ENCODE measurements around the gene TOM1. TPM values are rescaled to one million over a fixed set of nuclear protein-coding genes. Genes with fewer than 3 reads are reported as not detected.
A peak's percentile ranks its signal among the peaks of the same experiment; 100 is the strongest.

TOM1 gene
- total RNA-seq, 1 experiment from 2014 or later = 22.3 TPM

DNA sequence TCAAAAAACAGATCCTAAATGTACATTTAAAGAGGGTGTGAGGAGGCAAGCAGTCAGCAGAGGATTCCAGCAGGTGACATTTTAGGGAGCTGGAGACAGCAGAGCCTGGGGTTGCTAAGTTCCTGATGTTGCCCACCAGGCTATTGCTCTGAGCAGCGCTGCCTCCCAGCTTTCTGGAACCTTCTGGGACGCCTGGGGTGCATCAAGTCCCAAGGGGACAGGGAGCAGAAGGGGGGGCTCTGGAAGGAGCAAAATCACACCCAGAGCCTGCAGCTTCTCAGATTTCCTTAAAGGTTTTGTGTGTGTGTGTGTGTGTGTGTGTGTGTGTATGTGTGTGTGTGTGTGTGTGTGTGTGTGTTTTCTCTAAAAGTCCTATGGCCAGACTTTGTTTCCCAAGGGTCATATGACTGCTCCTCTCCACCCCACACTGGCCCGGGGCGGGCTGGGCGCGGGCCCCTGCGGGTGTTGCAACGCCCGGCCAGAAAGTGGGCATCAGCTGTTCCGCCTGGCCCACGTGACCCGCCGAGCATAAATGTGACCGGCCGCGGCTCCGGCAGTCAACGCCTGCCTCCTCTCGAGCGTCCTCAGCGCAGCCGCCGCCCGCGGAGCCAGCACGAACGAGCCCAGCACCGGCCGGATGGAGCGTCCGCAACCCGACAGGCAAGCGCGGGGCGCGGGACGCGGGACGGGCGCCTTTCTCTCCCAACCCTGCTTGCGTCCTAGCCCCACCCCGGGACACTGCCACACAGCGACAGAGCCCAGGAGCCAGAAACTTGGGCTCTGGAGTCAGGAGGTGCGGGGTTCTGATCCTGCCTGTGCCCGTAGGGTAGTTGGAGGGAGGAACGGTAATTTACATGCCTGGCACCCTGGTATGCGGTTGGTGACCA lies 81.1 kb downstream of the TOM1 start, which contains the start of gene HMOX1:
Gene HMOX1 (plus strand): TSS at position 560 of the 887 bp plus-strand sequence. CDS start 78 bp downstream, at position 638.
- Histone ChIP-seq H4K8ac (replicated peaks; ENCODE audit: insufficient read length, low read depth, low read length) (no peak within 1 kb of the TSS), H2BK5ac (ENCODE audit: insufficient read length, low read length) (no peak within 1 kb of the TSS), H2BK120ac (ENCODE audit: low read depth, low read length, poor library complexity, severe bottlenecking) (no peak within 1 kb of the TSS), H2AK5ac (ENCODE audit: insufficient read length, low read length) (peak within 1 kb of the TSS; percentile 25), H3K27me3 (ENCODE audit: insufficient read depth, low read length) (no peaks in the 10 kb centered on the region), H3K23me2 (ENCODE audit: insufficient read length, low read depth, low read length, poor library complexity, severe bottlenecking) (peaks cover 7% of the 10 kb centered on the region), H3K79me2 (ENCODE audit: insufficient read depth, low read length) (no peaks in the 10 kb centered on the region), H4K5ac (ENCODE audit: insufficient read length, low read depth, low read length) (no peak within 1 kb of the TSS), H4K91ac (ENCODE audit: insufficient read length, low read depth, low read length) (no peak within 1 kb of the TSS), H2AFZ (ENCODE audit: low read length) (no peak within 1 kb of the TSS), H3K14ac (ENCODE audit: insufficient read depth, low read length) (peak within 1 kb of the TSS; percentile 89), H2BK12ac (ENCODE audit: insufficient read length, low read depth, low read length) (no peak within 1 kb of the TSS), H3K9me3 (ENCODE audit: control insufficient read depth, low read depth, low read length) (no peaks in the 10 kb centered on the region), H3K23ac (ENCODE audit: insufficient read length, low read depth, low read length) (no peak within 1 kb of the TSS), H3K18ac (ENCODE audit: insufficient read length, low read depth, low read length) (peak within 1 kb of the TSS; percentile 28), H3K27ac (ENCODE audit: insufficient read length, low read depth, low read length) (no peak within 1 kb of the TSS), H3K4ac (ENCODE audit: low read depth, low read length) (no peak within 1 kb of the TSS), H3K4me1 (ENCODE audit: insufficient read depth, low read length) (peaks cover 5% of the 10 kb centered on the region; the same call in 1 of the 2 replicates), H3K56ac (ENCODE audit: insufficient read length, low read depth, low read length) (no peak within 1 kb of the TSS), H3K9ac (ENCODE audit: extremely low read depth, insufficient read length, low read length) (peak within 1 kb of the TSS; percentile 70), H2BK20ac (ENCODE audit: low read depth, low read length, poor library complexity, severe bottlenecking) (no peak within 1 kb of the TSS), H3T11ph (ENCODE audit: low read length) (no peak within 1 kb of the TSS), H2BK15ac (ENCODE audit: low read depth, low read length) (no peak within 1 kb of the TSS), H3K79me1 (ENCODE audit: insufficient read depth, low read depth, low read length, poor library complexity, severe bottlenecking) (no peaks in the 10 kb centered on the region), H4K20me1 (ENCODE audit: control insufficient read depth, insufficient read depth, insufficient read length) (no peaks in the 10 kb centered on the region), H3K4me2 (ENCODE audit: insufficient read depth, insufficient read length, low read length) (peak within 1 kb of the TSS; percentile 87)
- no peaks in the 10 kb centered on the region; a peak in 1 of 5 replicates for H3K9me3 Mint-ChIP-seq
- peak; percentile 81 for DNase-seq
- TF ChIP-seq, protein P1, sequence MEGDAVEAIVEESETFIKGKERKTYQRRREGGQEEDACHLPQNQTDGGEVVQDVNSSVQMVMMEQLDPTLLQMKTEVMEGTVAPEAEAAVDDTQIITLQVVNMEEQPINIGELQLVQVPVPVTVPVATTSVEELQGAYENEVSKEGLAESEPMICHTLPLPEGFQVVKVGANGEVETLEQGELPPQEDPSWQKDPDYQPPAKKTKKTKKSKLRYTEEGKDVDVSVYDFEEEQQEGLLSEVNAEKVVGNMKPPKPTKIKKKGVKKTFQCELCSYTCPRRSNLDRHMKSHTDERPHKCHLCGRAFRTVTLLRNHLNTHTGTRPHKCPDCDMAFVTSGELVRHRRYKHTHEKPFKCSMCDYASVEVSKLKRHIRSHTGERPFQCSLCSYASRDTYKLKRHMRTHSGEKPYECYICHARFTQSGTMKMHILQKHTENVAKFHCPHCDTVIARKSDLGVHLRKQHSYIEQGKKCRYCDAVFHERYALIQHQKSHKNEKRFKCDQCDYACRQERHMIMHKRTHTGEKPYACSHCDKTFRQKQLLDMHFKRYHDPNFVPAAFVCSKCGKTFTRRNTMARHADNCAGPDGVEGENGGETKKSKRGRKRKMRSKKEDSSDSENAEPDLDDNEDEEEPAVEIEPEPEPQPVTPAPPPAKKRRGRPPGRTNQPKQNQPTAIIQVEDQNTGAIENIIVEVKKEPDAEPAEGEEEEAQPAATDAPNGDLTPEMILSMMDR (conservative IDR thresholded peaks at IDR 0.05) = no peak; the same call in 2 of the 3 replicates
- WGBS (ENCODE audit: extremely low coverage, insufficient read length, low lambda C conversion rate) = no CpG with 5 or more reads among the region's 47 CpGs
- peaks cover 0 to 24% (median 3%) of the 10 kb centered on the region in 3 experiments; a peak in 4 of 7 replicates for H3K36me3 Mint-ChIP-seq (ENCODE audit: insufficient read depth in 1 of 3, low read depth in 3 of 3)
- peaks cover 1% of the 10 kb centered on the region; the same call in 1 of the 2 replicates for H3K27me3 Mint-ChIP-seq (ENCODE audit: low read depth)
- peaks cover 48 to 56% of the 10 kb centered on the region in 2 experiments for H3K4me1 Mint-ChIP-seq
- H3K27ac Mint-ChIP-seq = peak within 1 kb of the TSS in 2 of 3 experiments; percentile 35 to 72; a peak in 2 of 7 replicates
- peak within 1 kb of the TSS; percentile 66 to 82 for H3K4me3 Mint-ChIP-seq
